NCI-H128 (cell line): Measurements from ENCODE around the gene GNG12.
A peak's percentile ranks its signal among the peaks of the same experiment; 100 is the strongest.

Source experiments
- DNase-seq: peaks from one replicate; lab custom pipeline; 2025; ENCODE audit not compliant: unreplicated experiment; lab: John Stamatoyannopoulos, UW

GNG12 gene

DNA sequence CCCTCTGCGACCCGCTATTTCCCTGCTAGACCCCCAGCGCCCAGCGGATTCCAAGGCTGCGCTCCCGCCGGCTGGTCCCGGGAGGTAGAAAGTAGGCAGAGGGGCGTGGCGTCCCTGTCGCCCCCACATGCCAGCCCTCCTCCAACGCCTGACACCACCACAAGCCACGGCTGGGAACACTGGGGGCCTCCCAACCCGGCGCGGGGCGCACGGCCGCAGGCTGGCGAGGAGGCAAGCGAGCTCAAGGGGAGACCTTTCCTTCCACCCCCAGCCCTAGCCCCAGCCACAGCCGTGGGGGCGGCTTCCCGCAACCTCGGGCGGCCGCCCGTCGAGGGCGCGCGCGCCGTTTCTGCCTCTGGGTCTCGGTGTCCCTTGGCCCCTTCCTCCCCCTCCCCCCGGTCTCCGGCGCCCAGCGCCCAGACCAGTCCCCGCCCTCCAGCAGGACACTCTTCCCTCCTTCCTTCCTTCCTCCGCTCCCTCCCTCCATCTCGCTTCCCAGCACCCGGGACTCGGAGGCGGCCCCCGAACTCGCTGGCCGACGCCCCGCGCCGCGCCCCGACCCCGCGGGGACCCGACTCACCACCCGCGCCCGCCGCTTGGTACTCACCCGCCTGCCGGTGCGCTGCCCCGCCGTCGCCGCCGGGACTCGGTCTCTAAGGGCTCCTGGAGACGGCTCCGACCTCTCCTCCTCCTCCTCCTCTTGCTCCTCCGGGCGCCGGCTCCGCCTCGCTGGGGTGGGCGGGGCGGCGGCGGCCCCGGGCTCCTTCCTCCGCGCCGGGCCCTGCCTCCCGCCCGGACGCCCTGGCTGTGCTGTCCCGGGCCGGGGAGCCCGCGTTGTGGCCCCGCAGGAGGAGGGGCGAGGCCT is at the start of gene GNG12:
Gene GNG12, minus strand, starts transcription at position 731 of the 865 bp plus-strand sequence. CDS start 125,781 bp downstream, outside the sequence.
- no peak for DNase-seq

DNA sequence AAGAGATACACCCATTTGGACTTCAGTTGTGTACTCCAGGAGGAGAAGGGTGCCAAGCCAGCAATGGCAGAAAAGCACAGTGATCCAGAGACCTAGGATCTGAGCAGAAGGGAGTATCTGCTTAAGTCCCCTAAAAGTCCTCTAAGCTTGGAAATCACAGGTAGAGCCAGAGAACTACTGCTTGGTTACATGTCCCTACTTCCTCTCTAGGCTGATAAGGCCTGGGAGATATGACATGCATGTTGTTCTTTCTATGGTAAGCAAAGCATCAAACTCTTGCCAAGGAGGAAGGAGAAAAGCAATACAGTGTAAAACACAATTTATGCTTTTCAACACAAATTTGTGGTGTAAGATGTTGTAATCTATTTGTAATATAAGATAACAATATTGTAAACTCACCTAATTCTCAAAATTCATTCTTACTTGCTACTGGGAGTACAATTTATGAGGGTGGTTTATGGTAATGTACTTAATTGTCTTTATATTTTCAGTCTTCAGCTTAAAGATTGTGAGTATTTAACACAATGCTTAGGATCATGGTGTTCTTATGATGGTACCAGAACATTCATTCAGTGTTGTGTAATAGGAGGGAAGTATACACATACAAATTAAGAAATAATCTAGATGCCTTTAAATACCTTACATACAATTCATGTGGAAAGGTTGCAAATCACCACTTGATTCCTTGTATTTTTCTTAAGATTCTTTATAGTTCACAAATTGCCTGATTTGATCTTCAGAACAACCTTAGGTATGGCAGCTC is 49.1 kb upstream of the GNG12 start:
- no peak for DNase-seq

DNA sequence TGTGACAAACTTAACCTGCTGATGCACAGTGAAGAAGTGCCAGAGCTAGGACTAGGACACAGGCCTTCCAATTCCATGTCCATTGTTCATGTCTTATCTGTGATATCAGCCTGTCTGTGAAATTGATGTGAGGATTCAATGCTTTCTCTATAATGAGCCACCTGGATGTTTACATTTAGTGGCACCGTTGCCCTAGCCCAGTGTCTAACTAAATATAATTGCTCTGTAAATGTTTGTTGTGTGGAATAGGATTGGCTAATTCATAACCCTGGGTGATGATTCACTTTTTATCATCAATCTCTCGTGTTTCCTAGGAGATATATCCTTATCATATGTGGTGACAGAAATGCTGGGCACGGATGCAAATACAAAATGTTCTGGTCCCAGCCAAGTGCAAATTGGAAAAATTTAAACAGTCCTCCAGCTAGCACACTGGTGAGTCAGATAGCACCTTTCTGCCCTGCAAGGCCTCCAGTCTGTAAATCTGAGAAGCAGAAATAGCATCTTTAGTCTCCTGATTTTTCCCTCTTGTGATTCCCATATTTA is 46.9 kb upstream of the GNG12 start:
- peak; percentile 14 for DNase-seq

- no peak for DNase-seq
Observed at GRCh38 chr1:67879485-67879884, 46.2 kb upstream of the GNG12 start.

GRCh38 chr1:67874501-67875111 is 41.3 kb upstream of the GNG12 start:
- no peak for DNase-seq

DNA sequence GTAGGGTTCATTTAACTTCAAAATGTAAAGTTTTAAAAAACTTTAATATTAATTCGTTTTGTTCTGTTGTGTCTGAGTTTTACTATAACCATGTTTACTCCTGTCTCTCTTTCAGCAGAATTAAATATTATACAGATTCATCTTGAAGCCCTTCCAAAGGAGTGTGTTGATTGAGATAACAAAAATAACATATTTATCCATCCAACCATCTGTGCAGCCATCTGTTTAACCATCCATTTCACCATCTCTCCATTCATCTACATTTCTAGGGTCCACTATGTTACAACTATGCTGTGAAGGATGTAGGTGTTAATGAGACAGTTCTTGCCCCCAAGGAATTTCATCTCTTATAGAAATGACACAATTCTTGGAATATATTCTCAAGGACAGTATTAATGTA is 36.0 kb upstream of the GNG12 start:
- no peak for DNase-seq

DNA sequence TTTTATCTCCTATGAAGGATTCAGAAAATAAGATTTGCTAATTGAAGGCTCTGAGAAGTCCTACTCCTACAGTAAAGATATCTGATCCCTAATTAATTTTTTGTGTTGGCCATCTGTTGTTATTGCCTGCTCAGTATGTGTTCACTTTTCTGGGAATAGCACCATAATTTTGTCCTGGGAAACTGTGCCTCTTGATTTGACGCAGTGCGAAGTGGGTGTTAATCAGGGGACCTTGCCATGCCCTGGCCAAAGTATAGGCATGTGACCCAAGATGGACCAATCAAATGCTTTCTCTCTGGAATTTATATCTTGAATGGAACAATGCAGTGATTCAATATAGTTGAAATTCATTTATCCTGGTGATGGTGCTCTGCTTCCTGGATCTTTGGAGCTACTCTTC is 30.4 kb upstream of the GNG12 start:
- no peak for DNase-seq

- DNase-seq = no peak
Observed at GRCh38 chr1:67862685-67863084, 29.4 kb upstream of the GNG12 start.

GRCh38 chr1:67861856-67862516 is 28.7 kb upstream of the GNG12 start:
- DNase-seq = no peak

GRCh38 chr1:67860776-67861175 is 27.5 kb upstream of the GNG12 start:
- no peak for DNase-seq

DNA sequence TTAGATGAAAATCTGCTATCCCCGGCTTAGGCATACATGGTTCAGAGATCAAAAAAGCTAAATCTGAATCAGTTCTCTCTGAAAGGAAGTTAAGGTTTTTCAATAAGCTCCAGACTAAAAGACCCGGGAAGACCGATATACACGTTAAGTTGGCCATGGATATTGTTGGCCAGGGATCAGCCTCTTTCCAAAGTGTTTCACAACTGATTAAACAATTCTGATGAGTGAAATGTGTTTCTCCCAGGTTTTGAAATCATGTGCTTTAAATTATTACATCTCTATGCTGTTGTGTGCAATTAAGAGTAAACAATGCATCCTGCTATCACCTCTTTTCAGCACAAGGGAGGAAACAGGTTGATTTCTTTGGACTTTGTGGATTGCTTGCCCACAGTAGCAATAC is 23.7 kb upstream of the GNG12 start:
- DNase-seq = no peak

- no peak for DNase-seq
Observed at GRCh38 chr1:67855961-67856360, 22.7 kb upstream of the GNG12 start.

GRCh38 chr1:67855444-67855843 is 22.2 kb upstream of the GNG12 start:
- no peak for DNase-seq

GRCh38 chr1:67853704-67854103 is 20.4 kb upstream of the GNG12 start:
- DNase-seq = no peak

GRCh38 chr1:67851800-67852199 is 18.5 kb upstream of the GNG12 start:
- no peak for DNase-seq

GRCh38 chr1:67850611-67851075 is 17.4 kb upstream of the GNG12 start:
- no peak for DNase-seq

DNA sequence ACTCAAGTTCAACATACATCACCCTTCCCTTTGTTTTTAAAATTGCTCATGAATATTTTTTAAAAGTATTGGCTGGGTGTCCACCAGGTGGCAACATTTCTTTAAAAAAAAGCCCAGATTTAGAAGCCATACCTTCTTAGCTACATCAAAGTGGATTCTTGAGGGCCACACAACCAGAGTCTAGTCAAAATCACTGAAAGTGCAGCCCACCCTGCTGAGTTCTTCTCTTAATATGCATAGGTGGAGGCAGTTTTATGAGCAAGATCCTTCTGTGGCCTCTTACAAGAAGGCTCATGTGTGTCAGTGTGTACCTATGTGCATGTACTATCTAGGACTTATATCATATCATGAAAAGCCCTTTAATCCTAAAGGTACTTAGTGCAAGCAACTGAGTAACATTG is 16.9 kb upstream of the GNG12 start:
- DNase-seq = no peak

DNA sequence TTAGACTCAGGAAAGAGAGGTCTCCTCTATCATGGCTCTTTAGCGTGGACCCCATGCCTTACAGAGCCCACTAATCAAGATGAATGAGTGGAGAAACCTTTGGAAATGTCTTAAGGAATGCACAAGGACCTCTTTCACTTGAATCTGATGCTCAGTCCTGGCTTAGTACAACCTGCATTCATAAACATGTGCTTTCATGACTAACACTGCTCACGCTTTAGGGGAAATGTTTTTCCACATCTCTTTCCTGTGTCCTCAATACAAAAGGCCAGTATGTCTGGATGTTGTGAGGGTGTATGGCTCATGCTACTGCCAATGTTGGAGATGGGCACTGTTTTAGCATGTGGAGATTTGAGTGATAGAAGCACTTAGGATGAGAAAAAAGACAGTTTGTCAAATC is 14.2 kb upstream of the GNG12 start:
- no peak for DNase-seq

DNA sequence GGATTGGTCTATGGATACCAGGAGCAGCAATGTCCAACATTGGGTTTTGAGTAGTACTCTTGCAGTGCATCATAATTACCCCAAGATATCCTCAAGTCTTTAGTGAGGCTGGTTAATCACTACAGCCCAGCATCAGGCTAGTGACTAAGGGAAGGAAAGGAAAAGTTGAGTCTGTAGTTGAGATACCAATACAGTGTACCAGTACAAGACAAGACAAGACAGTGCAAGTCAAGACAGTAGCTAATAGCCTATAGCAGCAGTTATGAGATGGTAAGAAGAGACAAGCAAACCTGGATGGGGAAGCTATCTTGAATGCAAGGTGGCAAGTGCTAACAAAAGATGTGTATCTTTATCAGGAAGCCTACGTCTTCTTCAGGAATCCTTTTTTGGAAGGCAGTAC is 13.3 kb upstream of the GNG12 start:
- no peak for DNase-seq

DNA sequence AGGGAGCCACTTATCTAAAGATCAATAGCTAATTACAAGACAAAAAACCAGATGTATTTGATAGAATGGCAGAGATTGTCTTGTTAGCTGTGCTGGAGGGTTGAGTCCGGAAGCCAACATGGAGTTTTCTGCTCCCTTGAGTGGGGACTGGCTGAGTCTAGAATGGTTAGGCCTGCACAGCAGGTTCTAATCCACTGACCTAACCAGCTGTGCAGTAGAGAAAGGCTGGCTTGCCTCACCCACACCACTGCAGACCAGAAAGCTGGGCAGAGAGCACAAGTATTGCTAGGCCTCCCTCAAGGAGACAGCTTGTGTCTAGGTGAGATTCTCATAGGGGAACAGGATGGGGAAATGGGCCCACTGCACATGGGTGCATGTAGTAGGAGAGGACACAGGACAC is 11.7 kb upstream of the GNG12 start:
- no peak for DNase-seq

DNA sequence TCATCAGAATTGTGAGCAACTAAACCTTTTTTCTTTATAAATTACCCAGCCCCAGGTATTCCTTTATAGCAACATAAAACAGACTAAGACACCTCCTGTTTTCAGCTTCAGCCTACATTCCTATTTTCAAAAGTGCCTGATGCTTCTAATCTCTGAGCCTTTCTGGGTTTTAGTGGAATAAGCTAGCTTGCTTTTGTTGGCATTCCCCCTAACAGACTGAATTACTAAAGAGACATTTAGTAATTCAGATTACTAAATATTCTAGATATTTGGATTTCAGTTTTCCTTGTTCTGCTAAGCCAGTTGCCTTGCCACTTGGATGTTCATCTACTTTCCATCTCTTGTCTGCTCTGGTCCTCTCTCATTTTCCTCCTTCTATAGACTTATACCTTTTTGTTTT is 10.5 kb upstream of the GNG12 start:
- DNase-seq = no peak
